ENCODE measurements around the gene PPP4R3B. TPM values are rescaled to one million over a fixed set of nuclear protein-coding genes. Genes with fewer than 3 reads are reported as not detected.
A peak's percentile ranks its signal among the peaks of the same experiment; 100 is the strongest.

Gene PPP4R3B
- total RNA-seq, 1 donor from 2014 or later = 38.2 TPM

- no peak overlapping the region for H3K27ac Mint-ChIP-seq (ENCODE audit: unreplicated experiment)
- no peak overlapping the region for H3K4me3 Mint-ChIP-seq (ENCODE audit: unreplicated experiment)
- peaks cover 8% of the 10 kb centered on the region for H3K4me1 ChIP-seq (ENCODE audit: insufficient read depth, low read length)
- no peak for DNase-seq (ENCODE audit: low read depth)
- peaks cover 15% of the 10 kb centered on the region for H3K9me3 Mint-ChIP-seq (ENCODE audit: unreplicated experiment)
- no peak overlapping the region for H2AFZ ChIP-seq (ENCODE audit: low read depth, low read length)
- peaks cover 10% of the 10 kb centered on the region for H4K20me1 ChIP-seq (ENCODE audit: insufficient read depth, low read length)
- no peak overlapping the region for H3K4me2 ChIP-seq (ENCODE audit: low read length)
- peaks cover 29% of the 10 kb centered on the region for H3K36me3 ChIP-seq (ENCODE audit: insufficient read depth, low read length)
- no peak overlapping the region for H3K4me3 ChIP-seq (ENCODE audit: insufficient read depth, low read depth, low read length)
- TF ChIP-seq EZH2 (IDR thresholded peaks at IDR 0.05; ENCODE audit: insufficient read depth, low read length) = no peak
- TF ChIP-seq, protein P1, sequence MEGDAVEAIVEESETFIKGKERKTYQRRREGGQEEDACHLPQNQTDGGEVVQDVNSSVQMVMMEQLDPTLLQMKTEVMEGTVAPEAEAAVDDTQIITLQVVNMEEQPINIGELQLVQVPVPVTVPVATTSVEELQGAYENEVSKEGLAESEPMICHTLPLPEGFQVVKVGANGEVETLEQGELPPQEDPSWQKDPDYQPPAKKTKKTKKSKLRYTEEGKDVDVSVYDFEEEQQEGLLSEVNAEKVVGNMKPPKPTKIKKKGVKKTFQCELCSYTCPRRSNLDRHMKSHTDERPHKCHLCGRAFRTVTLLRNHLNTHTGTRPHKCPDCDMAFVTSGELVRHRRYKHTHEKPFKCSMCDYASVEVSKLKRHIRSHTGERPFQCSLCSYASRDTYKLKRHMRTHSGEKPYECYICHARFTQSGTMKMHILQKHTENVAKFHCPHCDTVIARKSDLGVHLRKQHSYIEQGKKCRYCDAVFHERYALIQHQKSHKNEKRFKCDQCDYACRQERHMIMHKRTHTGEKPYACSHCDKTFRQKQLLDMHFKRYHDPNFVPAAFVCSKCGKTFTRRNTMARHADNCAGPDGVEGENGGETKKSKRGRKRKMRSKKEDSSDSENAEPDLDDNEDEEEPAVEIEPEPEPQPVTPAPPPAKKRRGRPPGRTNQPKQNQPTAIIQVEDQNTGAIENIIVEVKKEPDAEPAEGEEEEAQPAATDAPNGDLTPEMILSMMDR (IDR thresholded peaks at IDR 0.05; ENCODE audit: insufficient read depth, low read depth, low read length) = no peak
- peaks cover 29% of the 10 kb centered on the region for H3K36me3 Mint-ChIP-seq (ENCODE audit: low read depth, unreplicated experiment)
- no peaks in the 10 kb centered on the region for H3K9me3 ChIP-seq (ENCODE audit: insufficient read depth, low read depth, low read length)
- no peaks in the 10 kb centered on the region for H3K27me3 Mint-ChIP-seq (ENCODE audit: low read depth, unreplicated experiment)
- no peaks in the 10 kb centered on the region for H3K79me2 ChIP-seq (ENCODE audit: insufficient read depth, low read length)
- H3K27ac ChIP-seq (ENCODE audit: low read depth, low read length) = no peak overlapping the region
- H3K27me3 ChIP-seq (ENCODE audit: insufficient read depth, low read length) = no peaks in the 10 kb centered on the region
- no peak overlapping the region for H3K9ac ChIP-seq (ENCODE audit: low read length)
- H3K4me1 Mint-ChIP-seq (ENCODE audit: low read depth, unreplicated experiment) = peaks cover 12% of the 10 kb centered on the region
- FAIRE-seq = no peak
Observed at GRCh38 chr2:55556809-55557208, 60.6 kb downstream of the PPP4R3B start.

DNA sequence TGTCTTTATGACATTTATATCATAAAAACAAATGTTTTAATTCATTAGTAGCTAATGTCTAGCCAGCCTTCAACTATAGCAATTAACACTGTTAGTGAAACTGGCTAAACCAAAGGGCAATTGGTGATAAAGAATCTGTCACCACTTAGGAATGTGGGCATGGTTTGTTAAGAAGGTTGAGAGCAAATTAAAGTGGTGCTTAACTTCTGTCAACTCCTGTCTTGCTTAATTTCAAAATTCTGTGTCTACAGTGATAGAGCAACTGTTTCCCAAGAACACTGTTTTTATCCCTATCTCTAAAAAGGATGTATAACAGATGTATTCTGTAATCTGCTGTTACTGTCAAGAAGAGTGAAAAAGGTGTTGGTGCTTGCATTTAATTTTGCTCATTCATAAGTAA is 61.4 kb downstream of the PPP4R3B start:
- Histone ChIP-seq H4K20me1 (ENCODE audit: insufficient read depth, low read length) (peaks cover 14% of the 10 kb centered on the region), H3K9me3 (ENCODE audit: insufficient read depth, low read depth, low read length) (no peaks in the 10 kb centered on the region), H3K27ac (ENCODE audit: low read depth, low read length) (no peak overlapping the region), H3K79me2 (ENCODE audit: insufficient read depth, low read length) (no peaks in the 10 kb centered on the region), H2AFZ (ENCODE audit: low read depth, low read length) (no peak overlapping the region), H3K27me3 (ENCODE audit: insufficient read depth, low read length) (no peaks in the 10 kb centered on the region), H3K36me3 (ENCODE audit: insufficient read depth, low read length) (peaks cover 24% of the 10 kb centered on the region), H3K4me3 (ENCODE audit: insufficient read depth, low read depth, low read length) (no peak overlapping the region), H3K4me2 (ENCODE audit: low read length) (no peak overlapping the region), H3K4me1 (ENCODE audit: insufficient read depth, low read length) (peaks cover 8% of the 10 kb centered on the region), H3K9ac (ENCODE audit: low read length) (no peak overlapping the region)
- Mint-ChIP-seq H3K27ac (ENCODE audit: unreplicated experiment) (peak overlapping the region; percentile 22), H3K4me3 (ENCODE audit: unreplicated experiment) (peak overlapping the region; percentile 31), H3K36me3 (ENCODE audit: low read depth, unreplicated experiment) (peaks cover 21% of the 10 kb centered on the region), H3K27me3 (ENCODE audit: low read depth, unreplicated experiment) (no peaks in the 10 kb centered on the region), H3K4me1 (ENCODE audit: low read depth, unreplicated experiment) (peaks cover 12% of the 10 kb centered on the region), H3K9me3 (ENCODE audit: unreplicated experiment) (peaks cover 7% of the 10 kb centered on the region)
- FAIRE-seq = peak; percentile 34
- TF ChIP-seq, protein P1 (IDR thresholded peaks at IDR 0.05; ENCODE audit: insufficient read depth, low read depth, low read length) = no peak
- TF ChIP-seq EZH2 (IDR thresholded peaks at IDR 0.05; ENCODE audit: insufficient read depth, low read length) = no peak
- peak; percentile 44 for DNase-seq (ENCODE audit: low read depth)

GRCh38 chr2:55553321-55553720 is 64.1 kb downstream of the PPP4R3B start:
- no peak for FAIRE-seq
- no peaks in the 10 kb centered on the region for H3K27me3 Mint-ChIP-seq (ENCODE audit: low read depth, unreplicated experiment)
- Histone ChIP-seq H3K9ac (ENCODE audit: low read length) (no peak overlapping the region), H3K79me2 (ENCODE audit: insufficient read depth, low read length) (no peaks in the 10 kb centered on the region), H3K36me3 (ENCODE audit: insufficient read depth, low read length) (peaks cover 24% of the 10 kb centered on the region), H3K9me3 (ENCODE audit: insufficient read depth, low read depth, low read length) (no peaks in the 10 kb centered on the region), H3K27ac (ENCODE audit: low read depth, low read length) (no peak overlapping the region), H3K27me3 (ENCODE audit: insufficient read depth, low read length) (no peaks in the 10 kb centered on the region), H2AFZ (ENCODE audit: low read depth, low read length) (no peak overlapping the region), H3K4me1 (ENCODE audit: insufficient read depth, low read length) (peaks cover 19% of the 10 kb centered on the region), H4K20me1 (ENCODE audit: insufficient read depth, low read length) (peaks cover 30% of the 10 kb centered on the region), H3K4me3 (ENCODE audit: insufficient read depth, low read depth, low read length) (no peak overlapping the region), H3K4me2 (ENCODE audit: low read length) (no peak overlapping the region)
- DNase-seq (ENCODE audit: low read depth) = no peak
- peaks cover 4% of the 10 kb centered on the region for H3K36me3 Mint-ChIP-seq (ENCODE audit: low read depth, unreplicated experiment)
- no peak overlapping the region for H3K4me3 Mint-ChIP-seq (ENCODE audit: unreplicated experiment)
- no peaks in the 10 kb centered on the region for H3K9me3 Mint-ChIP-seq (ENCODE audit: unreplicated experiment)
- H3K27ac Mint-ChIP-seq (ENCODE audit: unreplicated experiment) = no peak overlapping the region
- H3K4me1 Mint-ChIP-seq (ENCODE audit: low read depth, unreplicated experiment) = peaks cover 20% of the 10 kb centered on the region
- TF ChIP-seq, protein P1 (IDR thresholded peaks at IDR 0.05; ENCODE audit: insufficient read depth, low read depth, low read length) = no peak
- no peak for TF ChIP-seq EZH2 (IDR thresholded peaks at IDR 0.05; ENCODE audit: insufficient read depth, low read length)

All from astrocyte (in vitro differentiated cells and primary cell).